Right lobe of liver (tissue), 6 donors: Measurements from ENCODE around the gene AHI1. TPM values are rescaled to one million over a fixed set of nuclear protein-coding genes. Genes with fewer than 3 reads are reported as not detected.

Experiments
- ATAC-seq, 4 donors: fragments of 200-7000 bp; cut with Tn5 transposase; one replicate each; pipeline ENCODE4 v1.9.1; 2020; ENCODE audit warnings: mild to moderate bottlenecking in 4 of 4, moderate library complexity in 4 of 4
- DNase-seq, 3 donors: peaks; one replicate each; pipeline ENCODE4 v3.0.0-alpha.2; 2020
- H3K27ac ChIP-seq, 3 donors: fragments of 200-600 bp; one replicate each; pipeline ENCODE4 v1.8.0; 2022
- H3K27me3 ChIP-seq, 2 donors: fragments of 200-600 bp; one replicate each; pipeline ENCODE4 v1.8.0; 2022
- H3K36me3 ChIP-seq, 4 donors: fragments of 200-600 bp; sonication (generic) in 1 of 4; one replicate each; pipeline versions ENCODE4 v1.5.1 to v1.8.0; 2017 to 2022; ENCODE audit warnings: control low read depth in 1 of 4
- H3K4me1 ChIP-seq, 4 donors: fragments of 200-600 bp; sonication (generic) in 1 of 4; one replicate each; pipeline versions ENCODE4 v1.5.1 to v1.8.0; 2017 to 2022; ENCODE audit warnings: control low read depth in 1 of 4
- H3K4me3 ChIP-seq, 3 donors: fragments of 200-600 bp; one replicate each; pipeline ENCODE4 v1.8.0; 2022
- H3K9me3 ChIP-seq, 4 donors: fragments of 200-600 bp; sonication (generic) in 1 of 4; one replicate each; pipeline versions ENCODE4 v1.5.1 to v1.8.0; 2017 to 2022; ENCODE audit warnings: control low read depth in 1 of 4
- POLR2A ChIP-seq: fragments of 450-650 bp; IDR thresholded peaks from one replicate; pipeline ENCODE4 v1.6.1; 2017; ENCODE audit warnings: antibody characterized with exemption, mild to moderate bottlenecking
- WGBS: methylation state at CpG from one replicate; pipeline ENCODE4 v1.1.6; 2018; ENCODE audit warnings: low coverage, low lambda C conversion rate; ENCODE audit not compliant: insufficient coverage; ENCODE audit errors: missing lambda C conversion rate; 5-methylcytosine and 5-hydroxymethylcytosine counted together
- intact Hi-C, 2 donors: fragments of 100-400 bp; cut with DNase I; formaldehyde crosslinking; loops; one replicate each; pipeline versions ENCODE4 v1.11.2 to v1.14.1; 2022
- total RNA-seq, 6 experiments: library from RNA; depleted of rRNA in 2 of 6; stranded (reverse); fragments of >200 nt in 2 of 6; fragmentation: NEBNext Ultra II Directional in 3 of 6; extraction: Animal tissue kit (Norgen Biotek cat#: 25700) in 3 of 6; gene quantifications; one replicate each; pipeline versions ENCODE4 v1.1.0 to v1.2.4, GENCODE V29; 2016 to 2023
- TF ChIP-seq, protein P1 (sequence below), 4 donors: fragments of 200-600 bp in 3 of 4; fragments of 450-650 bp in 1 of 4; IDR thresholded peaks; one replicate each; pipeline versions ENCODE4 v1.5.1 to v1.8.0; 2016 to 2022; ENCODE audit warnings: antibody characterized with exemption in 4 of 4, mild to moderate bottlenecking in 2 of 4
- donor health status: DM: no; HTN: yes; CAD: no.
- donor health status: DM: no; HTN: no; CAD: no.
- donor health status: DM: no; HTN: no; CAD: no.
- donor health status: DM: no; HTN: yes; CAD: no.
- donor health status: DM: no; HTN: yes; CAD: no.

The AHI1 gene
- total RNA-seq, 6 experiments from 2014 or later, result 4.7 to 9.2 (median 8.0) TPM

DNA sequence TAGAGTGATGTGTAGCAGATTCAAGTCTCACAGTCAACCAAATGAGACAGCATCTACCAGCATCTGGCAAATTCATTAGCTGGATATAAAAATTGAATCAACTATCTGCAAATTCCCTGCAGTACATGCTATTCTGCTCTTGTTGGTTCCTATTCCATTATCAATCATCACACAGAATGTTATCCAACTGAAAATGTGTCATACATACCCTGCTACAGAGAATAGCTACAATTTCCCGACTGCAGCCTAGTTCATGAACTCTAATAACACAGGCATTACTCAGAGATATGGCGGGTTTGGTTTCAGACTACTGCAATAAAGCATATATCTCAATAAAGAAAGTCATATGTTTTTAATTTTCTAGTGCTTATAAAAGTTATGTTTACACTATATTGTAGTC lies 78.4 kb downstream of the AHI1 start:
- Histone ChIP-seq H3K9me3 (no peaks in the 10 kb centered on the region), H3K27ac (no peak overlapping the region), H3K4me1 (no peaks in the 10 kb centered on the region), H3K4me3 (no peak overlapping the region), H3K27me3 (no peaks in the 10 kb centered on the region), H3K36me3 (no peaks in the 10 kb centered on the region)
- WGBS, result 74% methylated on average over 2 of the region's 2 CpGs
- ATAC-seq (no peak), DNase-seq (no peak)
- TF ChIP-seq POLR2A, result no peak
- TF ChIP-seq, protein P1, sequence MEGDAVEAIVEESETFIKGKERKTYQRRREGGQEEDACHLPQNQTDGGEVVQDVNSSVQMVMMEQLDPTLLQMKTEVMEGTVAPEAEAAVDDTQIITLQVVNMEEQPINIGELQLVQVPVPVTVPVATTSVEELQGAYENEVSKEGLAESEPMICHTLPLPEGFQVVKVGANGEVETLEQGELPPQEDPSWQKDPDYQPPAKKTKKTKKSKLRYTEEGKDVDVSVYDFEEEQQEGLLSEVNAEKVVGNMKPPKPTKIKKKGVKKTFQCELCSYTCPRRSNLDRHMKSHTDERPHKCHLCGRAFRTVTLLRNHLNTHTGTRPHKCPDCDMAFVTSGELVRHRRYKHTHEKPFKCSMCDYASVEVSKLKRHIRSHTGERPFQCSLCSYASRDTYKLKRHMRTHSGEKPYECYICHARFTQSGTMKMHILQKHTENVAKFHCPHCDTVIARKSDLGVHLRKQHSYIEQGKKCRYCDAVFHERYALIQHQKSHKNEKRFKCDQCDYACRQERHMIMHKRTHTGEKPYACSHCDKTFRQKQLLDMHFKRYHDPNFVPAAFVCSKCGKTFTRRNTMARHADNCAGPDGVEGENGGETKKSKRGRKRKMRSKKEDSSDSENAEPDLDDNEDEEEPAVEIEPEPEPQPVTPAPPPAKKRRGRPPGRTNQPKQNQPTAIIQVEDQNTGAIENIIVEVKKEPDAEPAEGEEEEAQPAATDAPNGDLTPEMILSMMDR (IDR thresholded peaks at IDR 0.05), result no peak
- intact Hi-C loops, result no loop called here

DNA sequence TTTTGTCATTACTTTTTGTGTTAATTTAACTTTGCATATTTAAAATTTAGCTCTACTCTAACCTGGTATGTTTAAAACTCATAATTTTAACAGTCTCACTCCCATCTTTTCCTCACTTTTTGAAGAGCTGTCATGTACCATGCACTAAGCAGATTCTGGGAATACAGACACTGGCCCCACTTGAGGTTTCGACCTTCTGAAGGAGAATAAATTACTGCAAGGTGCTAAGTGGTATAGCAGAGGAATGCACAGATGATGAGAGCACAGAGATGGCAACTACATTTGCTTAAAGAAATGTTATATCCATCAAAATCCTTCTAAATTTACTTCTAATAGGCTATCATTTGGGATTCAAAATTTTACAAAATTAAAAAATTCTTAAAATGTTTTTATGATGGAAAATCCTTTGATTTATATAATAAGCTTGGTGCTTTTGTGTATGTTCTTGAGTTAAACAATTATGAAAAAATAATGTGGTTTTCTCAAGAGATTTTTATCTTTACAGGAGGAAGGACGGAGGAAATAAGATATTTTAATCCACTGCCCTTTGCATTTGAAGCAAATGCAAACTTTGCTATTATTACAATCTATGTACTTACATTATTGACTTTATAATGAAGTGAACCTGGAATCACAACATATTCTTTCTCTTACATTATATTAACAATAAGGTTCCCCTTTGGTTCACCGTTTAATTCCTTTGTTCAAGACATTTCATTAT lies 79.3 kb downstream of the AHI1 start:
- WGBS, result 74% methylated on average over 3 of the region's 3 CpGs
- ATAC-seq (no peak), DNase-seq (no peak)
- intact Hi-C loops, result no loop called here
- H3K27ac ChIP-seq, result no peak overlapping the region
- no peaks in the 10 kb centered on the region for H3K27me3 ChIP-seq
- TF ChIP-seq, protein P1 (IDR thresholded peaks at IDR 0.05), result no peak
- no peak for TF ChIP-seq POLR2A
- H3K36me3 ChIP-seq, result no peaks in the 10 kb centered on the region
- no peak overlapping the region for H3K4me3 ChIP-seq
- no peaks in the 10 kb centered on the region for H3K4me1 ChIP-seq
- H3K9me3 ChIP-seq, result no peaks in the 10 kb centered on the region

DNA sequence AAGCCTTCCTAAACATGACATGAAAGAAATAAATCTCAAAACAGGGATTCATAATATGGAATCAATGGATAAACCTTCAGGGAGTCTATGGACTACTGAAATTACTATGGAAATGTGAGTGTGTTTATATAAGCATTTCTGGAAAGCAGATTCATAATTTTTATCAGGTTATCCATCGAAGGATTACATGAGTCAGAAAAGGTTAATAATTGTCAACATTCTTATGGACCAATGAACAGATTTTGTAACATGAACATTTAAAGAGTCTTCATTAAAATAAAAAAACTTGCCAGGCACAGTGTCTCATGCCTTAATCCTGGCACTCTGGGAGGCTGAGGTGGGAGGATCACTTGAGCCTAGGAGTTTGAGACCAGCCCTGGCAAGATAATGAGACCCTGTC lies 84.8 kb downstream of the AHI1 start:
- no peaks in the 10 kb centered on the region for H3K4me1 ChIP-seq
- peaks cover 0 to 5% (median 0%) of the 10 kb centered on the region in 4 donors for H3K36me3 ChIP-seq
- H3K9me3 ChIP-seq, result no peaks in the 10 kb centered on the region
- H3K27me3 ChIP-seq, result no peaks in the 10 kb centered on the region
- 86% methylated on average over 1 of the region's 1 CpG for WGBS
- H3K4me3 ChIP-seq, result no peak overlapping the region
- intact Hi-C loops, result no loop called here
- DNase-seq (no peak), ATAC-seq (no peak)
- TF ChIP-seq POLR2A, result no peak
- TF ChIP-seq, protein P1 (IDR thresholded peaks at IDR 0.05), result no peak
- no peak overlapping the region for H3K27ac ChIP-seq

DNA sequence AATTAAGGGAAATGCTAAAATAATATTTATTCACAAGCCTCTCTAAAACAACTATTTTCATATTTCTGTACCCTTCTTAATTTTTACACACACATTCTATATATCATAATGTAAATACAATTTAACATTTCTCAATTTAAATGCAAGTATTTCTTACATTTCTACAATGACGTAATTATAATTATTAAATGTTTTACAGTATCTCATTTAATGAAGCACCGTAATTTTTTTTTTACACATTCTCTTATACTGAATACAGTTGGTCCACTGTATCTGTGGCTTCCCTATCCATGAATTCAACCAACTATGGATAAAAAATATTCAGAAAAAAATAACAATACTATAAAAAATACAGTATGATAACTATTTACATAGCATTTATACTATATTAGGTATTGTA lies 85.7 kb downstream of the AHI1 start:
- no peak for ATAC-seq
- TF ChIP-seq, protein P1 (IDR thresholded peaks at IDR 0.05), result no peak
- no peak for TF ChIP-seq POLR2A

More for the DNA sequence above, 85.7 kb downstream of the AHI1 start:
- no peak for DNase-seq
- Histone ChIP-seq H3K4me3 (no peak overlapping the region), H3K27me3 (no peaks in the 10 kb centered on the region), H3K9me3 (no peaks in the 10 kb centered on the region), H3K27ac (no peak overlapping the region), H3K4me1 (no peaks in the 10 kb centered on the region), H3K36me3 (peaks cover 0 to 5% (median 0%) of the 10 kb centered on the region in 4 donors)
- 92% methylated on average over 2 of the region's 2 CpGs for WGBS
- intact Hi-C loops, result no loop called here
